ENCODE measurements around the gene SHLD1. TPM values are rescaled to one million over a fixed set of nuclear protein-coding genes. Genes with fewer than 3 reads are reported as not detected.

SHLD1 gene
- total and polyA plus RNA-seq, 2 donors (not counting 3 experiments of a cell fraction or from before 2014, with no cell fraction given) = 4.7 to 6.3 TPM

- ChIA-PET POLR2A (no interaction called here), CTCF (no interaction called here)
- Histone ChIP-seq H4K20me1 (replicated peaks; ENCODE audit: control insufficient read depth, extremely low read depth, insufficient read depth, low read length) (no peaks in the 10 kb centered on the region), H3K36me3 (ENCODE audit: control insufficient read depth in 2 of 2, extremely low read depth in 1 of 2, insufficient read depth in 2 of 2, low read length in 2 of 2) (no peaks in the 10 kb centered on the region), H3K4me2 (ENCODE audit: insufficient read depth, low read length) (no peak overlapping the region), H3K9ac (replicated peaks; ENCODE audit: extremely low read depth, insufficient read depth, low read length) (no peak overlapping the region), H3K9me1 (replicated peaks; ENCODE audit: control insufficient read depth, extremely low read depth, insufficient read depth, low read length) (no peaks in the 10 kb centered on the region), H3K27ac (ENCODE audit: insufficient read depth, low read depth, low read length) (no peak overlapping the region), H3K9me3 (replicated peaks; ENCODE audit: control insufficient read depth, insufficient read depth, low read length) (no peaks in the 10 kb centered on the region), H2AFZ (ENCODE audit: low read depth, low read length) (no peak overlapping the region), H3K4me3 (replicated peaks in 1 of 3; ENCODE audit: insufficient read depth in 1 of 3, low read depth in 1 of 3, low read length in 3 of 3) (no peak overlapping the region), H3K27me3 (ENCODE audit: control insufficient read depth in 2 of 2, insufficient read depth in 2 of 2, low read length in 2 of 2) (no peaks in the 10 kb centered on the region), H3K4me1 (ENCODE audit: control insufficient read depth, extremely low read depth, insufficient read depth, low read length) (no peaks in the 10 kb centered on the region), H3K79me2 (ENCODE audit: control insufficient read depth, insufficient read depth, low read length) (no peaks in the 10 kb centered on the region)
- FAIRE-seq = no peak
- DNase-seq (ENCODE audit: low read depth, low spot score) = no peak
- intact Hi-C loops (cut with micrococcal nuclease) (no loop called here), dilution Hi-C loops (cut with MboI; ENCODE audit: extremely low pct_ligation_motif_present, low sequenced_read_pairs) (no loop called here)
- no peak for TF ChIP-seq POLR2A (IDR thresholded peaks at IDR 0.05; ENCODE audit: low read depth, low read length)
- no peak for TF ChIP-seq CTCF (IDR thresholded peaks at IDR 0.05; ENCODE audit: extremely low read depth in 1 of 2, insufficient read depth in 1 of 2, low read depth in 1 of 2, low read length in 2 of 2)
- no TSS peak for BruUV-seq (replicated peaks)
Observed at GRCh38 chr20:5793916-5794315, 43.7 kb downstream of the SHLD1 start.

GRCh38 chr20:5796331-5797040 is 46.3 kb downstream of the SHLD1 start:
- H3K27me3 ChIP-seq (ENCODE audit: control insufficient read depth in 2 of 2, insufficient read depth in 2 of 2, low read length in 2 of 2) = no peaks in the 10 kb centered on the region
- no peaks in the 10 kb centered on the region for H3K79me2 ChIP-seq (ENCODE audit: control insufficient read depth, insufficient read depth, low read length)
- ChIA-PET CTCF (interaction anchor here (0.7 to 2.2 kb wide), 10 partner anchors 9 to 267 kb away, joined by 3 to 15 read pairs (median 4); no protein-coding TSS in a partner anchor), POLR2A (interaction anchor here (0.7 kb wide), 1 partner anchor 9 kb away, joined by 11 read pairs; no protein-coding TSS in a partner anchor)
- no peaks in the 10 kb centered on the region for H3K9me1 ChIP-seq (replicated peaks; ENCODE audit: control insufficient read depth, extremely low read depth, insufficient read depth, low read length)
- TF ChIP-seq JUN (IDR thresholded peaks at IDR 0.05; ENCODE audit: borderline replicate concordance, insufficient read depth, insufficient read length, low read depth) = no peak
- TF ChIP-seq EZH2 (IDR thresholded peaks at IDR 0.05; ENCODE audit: borderline replicate concordance, low read depth, low read length, severe bottlenecking) = no peak
- TF ChIP-seq GATA2 (IDR thresholded peaks at IDR 0.05; ENCODE audit: insufficient read depth, insufficient read length, low read depth, low read length) = no peak
- no peak for TF ChIP-seq CTCF (IDR thresholded peaks at IDR 0.05; ENCODE audit: extremely low read depth in 1 of 2, insufficient read depth in 1 of 2, low read depth in 1 of 2, low read length in 2 of 2)
- TF ChIP-seq POLR2AphosphoS5 (IDR thresholded peaks at IDR 0.05; ENCODE audit: insufficient read depth, low read depth, low read length) = no peak
- no peak for TF ChIP-seq FOS (IDR thresholded peaks at IDR 0.05; ENCODE audit: borderline replicate concordance, insufficient read depth, low read length)
- no peak for TF ChIP-seq POLR2A (IDR thresholded peaks at IDR 0.05; ENCODE audit: low read depth, low read length)
- TF ChIP-seq MAX (IDR thresholded peaks at IDR 0.05; ENCODE audit: insufficient read depth, insufficient read length) = no peak
- H3K9ac ChIP-seq (replicated peaks; ENCODE audit: extremely low read depth, insufficient read depth, low read length) = no peak overlapping the region
- H2AFZ ChIP-seq (ENCODE audit: low read depth, low read length) = no peak overlapping the region
- no peak overlapping the region for H3K27ac ChIP-seq (ENCODE audit: insufficient read depth, low read depth, low read length)
- intact Hi-C loops (cut with micrococcal nuclease) = no loop called here
- FAIRE-seq (no peak), DNase-seq (ENCODE audit: low read depth, low spot score) (no peak)
- H3K9me3 ChIP-seq (replicated peaks; ENCODE audit: control insufficient read depth, insufficient read depth, low read length) = no peaks in the 10 kb centered on the region
- H3K4me1 ChIP-seq (ENCODE audit: control insufficient read depth, extremely low read depth, insufficient read depth, low read length) = no peaks in the 10 kb centered on the region
- no TSS peak for BruUV-seq (replicated peaks)
- dilution Hi-C loops (cut with MboI; ENCODE audit: extremely low pct_ligation_motif_present, low sequenced_read_pairs) = no loop called here
- H3K4me3 ChIP-seq (replicated peaks in 1 of 3; ENCODE audit: insufficient read depth in 1 of 3, low read depth in 1 of 3, low read length in 3 of 3) = no peak overlapping the region
- no peaks in the 10 kb centered on the region for H3K36me3 ChIP-seq (ENCODE audit: control insufficient read depth in 2 of 2, extremely low read depth in 1 of 2, insufficient read depth in 2 of 2, low read length in 2 of 2)
- H4K20me1 ChIP-seq (replicated peaks; ENCODE audit: control insufficient read depth, extremely low read depth, insufficient read depth, low read length) = no peaks in the 10 kb centered on the region
- no peak overlapping the region for H3K4me2 ChIP-seq (ENCODE audit: insufficient read depth, low read length)
